Caco-2 (cell line): Measurements from ENCODE around the gene MARK4. TPM values are rescaled to one million over a fixed set of nuclear protein-coding genes. Genes with fewer than 3 reads are reported as not detected.

Experiments used
- BruUV-seq: library from RNA; stranded (reverse); fragments of 400-500 nt; replicated peaks from 2 replicates; lab custom pipeline; 2021; lab: Mats Ljungman, UMichigan
- CTCF ChIA-PET: fragments of 300-600 bp; sonication (Branson Sonifier 250); formaldehyde crosslinking; loops from one replicate; lab custom pipeline; 2022; ENCODE audit warnings: antibody characterized with exemption; lab: Charles Lee
- POLR2A ChIA-PET: fragments of 300-600 bp; sonication (Branson Sonifier 250); formaldehyde crosslinking; loops from one replicate; lab custom pipeline; 2022; ENCODE audit warnings: antibody characterized with exemption; lab: Charles Lee
- DNase-seq, 2 experiments: peaks; one replicate each; pipeline versions ENCODE4 v3.0.0 to v3.0.0-alpha.2; 2020 to 2022
- H3K27me3 ChIP-seq: replicated peaks from 2 replicates; pipeline ENCODE4 v1.6.0; 2011; ENCODE audit warnings: low read length; ENCODE audit not compliant: control insufficient read depth, insufficient read depth
- H3K36me3 ChIP-seq: 2 replicates; pipeline ENCODE4 v1.5.1; 2011; ENCODE audit warnings: low read length; ENCODE audit not compliant: control insufficient read depth, insufficient read depth
- H3K4me1 ChIP-seq: fragments of 250-450 bp; sonication (Bioruptor Pico); 2 replicates; pipeline ENCODE4 v1.5.1; 2020; ENCODE audit warnings: mild to moderate bottlenecking
- H3K4me3 ChIP-seq: 2 replicates; pipeline ENCODE4 v1.5.1; 2011; ENCODE audit warnings: low read depth, mild to moderate bottlenecking, control low read depth, low read length
- H3K9me3 ChIP-seq: fragments of 250-450 bp; sonication (Bioruptor Pico); 2 replicates; pipeline ENCODE4 v1.5.1; 2020; ENCODE audit warnings: mild to moderate bottlenecking, moderate library complexity
- H3K27ac Mint-ChIP-seq: one replicate; pipeline ENCODE4 v1.8.0; 2022; ENCODE audit warnings: mixed read lengths; ENCODE audit not compliant: unreplicated experiment
- H3K27me3 Mint-ChIP-seq: one replicate; pipeline ENCODE4 v1.8.0; 2022; ENCODE audit warnings: mixed read lengths; ENCODE audit not compliant: insufficient read depth, unreplicated experiment
- H3K36me3 Mint-ChIP-seq: one replicate; pipeline ENCODE4 v1.8.0; 2022; ENCODE audit warnings: mild to moderate bottlenecking, mixed read lengths; ENCODE audit not compliant: insufficient read depth, unreplicated experiment
- H3K4me1 Mint-ChIP-seq: one replicate; pipeline ENCODE4 v1.8.0; 2022; ENCODE audit warnings: low read depth, mixed read lengths; ENCODE audit not compliant: unreplicated experiment
- H3K4me3 Mint-ChIP-seq: one replicate; pipeline ENCODE4 v1.8.0; 2022; ENCODE audit warnings: mild to moderate bottlenecking, moderate library complexity, mixed read lengths; ENCODE audit not compliant: unreplicated experiment
- H3K9me3 Mint-ChIP-seq: one replicate; pipeline ENCODE4 v1.8.0; 2022; ENCODE audit warnings: mixed read lengths; ENCODE audit not compliant: unreplicated experiment
- CTCF ChIP-seq, 2 experiments: fragments of 200-600 bp in 1 of 2; IDR thresholded peaks; 1 replicate in 1 of 2; 2 replicates in 1 of 2; pipeline versions ENCODE4 v1.5.1 to v1.8.0; 2011 to 2022; ENCODE audit warnings: antibody characterized with exemption in 1 of 2, control low read depth in 1 of 2, inconsistent platforms in 1 of 2, low read depth in 1 of 2, low read length in 1 of 2, mild to moderate bottlenecking in 1 of 2, moderate library complexity in 1 of 2; ENCODE audit not compliant: insufficient read depth in 1 of 2, severe bottlenecking in 1 of 2, unreplicated experiment in 1 of 2
- intact Hi-C: fragments of 100-400 bp; cut with micrococcal nuclease; formaldehyde crosslinking; loops from one replicate; pipeline ENCODE4 v1.10.0; 2022; ENCODE audit not compliant: unreplicated experiment
- total RNA-seq: library from RNA; stranded (reverse); gene quantifications from 2 replicates; pipeline ENCODE4 v1.2.3, GENCODE V29; 2022

The MARK4 gene
- total RNA-seq, 1 experiment from 2014 or later = 30.3 TPM

GRCh38 chr19:45215391-45216191 is 35.5 kb upstream of the MARK4 start:
- Mint-ChIP-seq H3K9me3 (no peaks in the 10 kb centered on the region), H3K27ac (no peak overlapping the region), H3K4me1 (no peaks in the 10 kb centered on the region), H3K4me3 (no peak overlapping the region), H3K27me3 (peaks cover 9% of the 10 kb centered on the region), H3K36me3 (no peaks in the 10 kb centered on the region)
- ChIA-PET POLR2A (no interaction called here), CTCF (no interaction called here)
- Histone ChIP-seq H3K4me1 (no peaks in the 10 kb centered on the region; the same call in 1 of the 2 replicates), H3K27me3 (no peaks in the 10 kb centered on the region), H3K36me3 (no peaks in the 10 kb centered on the region), H3K4me3 (no peak overlapping the region), H3K9me3 (no peaks in the 10 kb centered on the region)
- intact Hi-C loops = no loop called here
- DNase-seq = no peak
- no peak for TF ChIP-seq CTCF (IDR thresholded peaks at IDR 0.05; ENCODE audit: insufficient read depth in 1 of 2, low read depth in 1 of 2, low read length in 1 of 2, severe bottlenecking in 1 of 2, unreplicated experiment in 1 of 2)
- BruUV-seq = no TSS peak

GRCh38 chr19:45216667-45217066 is 34.4 kb upstream of the MARK4 start:
- no peaks in the 10 kb centered on the region for H3K27me3 ChIP-seq
- DNase-seq = no peak
- no peaks in the 10 kb centered on the region for H3K9me3 Mint-ChIP-seq
- ChIA-PET CTCF (interaction anchor here (0.8 kb wide), 1 partner anchor 137 kb away, joined by 4 read pairs; no protein-coding TSS in a partner anchor), POLR2A (no interaction called here)
- H3K4me1 ChIP-seq = no peaks in the 10 kb centered on the region; the same call in 1 of the 2 replicates
- H3K4me3 ChIP-seq = no peak overlapping the region
- no peaks in the 10 kb centered on the region for H3K36me3 Mint-ChIP-seq
- no peak overlapping the region for H3K4me3 Mint-ChIP-seq
- no peaks in the 10 kb centered on the region for H3K9me3 ChIP-seq
- no peak for TF ChIP-seq CTCF (IDR thresholded peaks at IDR 0.05; ENCODE audit: insufficient read depth in 1 of 2, low read depth in 1 of 2, low read length in 1 of 2, severe bottlenecking in 1 of 2, unreplicated experiment in 1 of 2)
- no peaks in the 10 kb centered on the region for H3K4me1 Mint-ChIP-seq
- no TSS peak for BruUV-seq
- no peak overlapping the region for H3K27ac Mint-ChIP-seq
- no peaks in the 10 kb centered on the region for H3K36me3 ChIP-seq
- intact Hi-C loops = no loop called here
- H3K27me3 Mint-ChIP-seq = peaks cover 9% of the 10 kb centered on the region

- H3K9me3 ChIP-seq = no peaks in the 10 kb centered on the region
- ChIA-PET POLR2A (no interaction called here), CTCF (interaction anchor here (0.5 kb wide), 1 partner anchor 22 kb away, joined by 3 read pairs; no protein-coding TSS in a partner anchor)
- no peak for DNase-seq
- H3K36me3 ChIP-seq = no peaks in the 10 kb centered on the region
- intact Hi-C loops = no loop called here
- H3K27me3 ChIP-seq = no peaks in the 10 kb centered on the region
- Mint-ChIP-seq H3K36me3 (no peaks in the 10 kb centered on the region), H3K27me3 (peaks cover 11% of the 10 kb centered on the region), H3K9me3 (no peaks in the 10 kb centered on the region), H3K4me1 (no peaks in the 10 kb centered on the region), H3K4me3 (no peak overlapping the region), H3K27ac (no peak overlapping the region)
- TF ChIP-seq CTCF (IDR thresholded peaks at IDR 0.05; ENCODE audit: insufficient read depth in 1 of 2, low read depth in 1 of 2, low read length in 1 of 2, severe bottlenecking in 1 of 2, unreplicated experiment in 1 of 2) = no peak
- H3K4me3 ChIP-seq = no peak overlapping the region
- no peaks in the 10 kb centered on the region; the same call in 1 of the 2 replicates for H3K4me1 ChIP-seq
- no TSS peak for BruUV-seq
Measured at GRCh38 chr19:45217193-45217956, 33.7 kb upstream of the MARK4 start.
